Nephron progenitor cell (in vitro differentiated cells): ENCODE results near the gene STAT6.
"Not testable (repeated sequence)": the region's sequence is repeated elsewhere in the genome, so short reads cannot be mapped to it uniquely, and the experiment has no call there.

ENCODE experiments used
- DNase-seq: peaks from one replicate; pipeline ENCODE4 v3.0.0; 2021
- H3K27ac Mint-ChIP-seq: 2 replicates; pipeline ENCODE4 v1.8.0; 2021; ENCODE audit warnings: mild to moderate bottlenecking, moderate library complexity, mixed read lengths
- H3K27me3 Mint-ChIP-seq: 2 replicates; pipeline ENCODE4 v1.8.0; 2021; ENCODE audit warnings: mild to moderate bottlenecking, low read depth, mixed read lengths; ENCODE audit not compliant: poor library complexity
- H3K36me3 Mint-ChIP-seq: 2 replicates; pipeline ENCODE4 v1.8.0; 2021; ENCODE audit warnings: low read depth, mixed read lengths
- H3K4me1 Mint-ChIP-seq: 2 replicates; pipeline ENCODE4 v1.8.0; 2021; ENCODE audit warnings: mixed read lengths
- H3K4me3 Mint-ChIP-seq: 2 replicates; pipeline ENCODE4 v1.8.0; 2021; ENCODE audit warnings: mild to moderate bottlenecking, moderate library complexity, mixed read lengths
- H3K9me3 Mint-ChIP-seq: 2 replicates; pipeline ENCODE4 v1.8.0; 2021; ENCODE audit warnings: mild to moderate bottlenecking, moderate library complexity, mixed read lengths
- CTCF ChIP-seq: fragments of 200-600 bp; sonication (generic); IDR thresholded peaks from 2 replicates; pipeline ENCODE4 v1.5.0; 2021; ENCODE audit warnings: antibody characterized with exemption

STAT6 gene

GRCh38 chr12:57126561-57126960 is 15.4 kb upstream of the STAT6 start:
- Mint-ChIP-seq H3K27me3 (peaks cover 33% of the 10 kb centered on the region), H3K4me1 (peaks cover 36% of the 10 kb centered on the region), H3K36me3 (no peaks in the 10 kb centered on the region), H3K9me3 (peaks cover 5% of the 10 kb centered on the region), H3K27ac (no peak overlapping the region), H3K4me3 (peak overlapping the region; percentile 90)
- no peak for TF ChIP-seq CTCF
- DNase-seq: no peak

- Mint-ChIP-seq H3K27ac (no peak overlapping the region), H3K36me3 (no peaks in the 10 kb centered on the region), H3K27me3 (peaks cover 33% of the 10 kb centered on the region), H3K4me1 (peaks cover 31% of the 10 kb centered on the region), H3K4me3 (peak overlapping the region; percentile 90), H3K9me3 (peaks cover 5% of the 10 kb centered on the region)
- no peak for TF ChIP-seq CTCF
- no peak for DNase-seq
These were observed 14.9 kb upstream of the STAT6 start for GRCh38 chr12:57126061-57126460.

- H3K27ac Mint-ChIP-seq: no peak overlapping the region
- DNase-seq: peak; percentile 81
- H3K27me3 Mint-ChIP-seq: peaks cover 26% of the 10 kb centered on the region
- H3K4me1 Mint-ChIP-seq: peaks cover 15% of the 10 kb centered on the region
- no peak overlapping the region for H3K4me3 Mint-ChIP-seq
- TF ChIP-seq CTCF: peak; percentile 96
- peaks cover 5% of the 10 kb centered on the region for H3K9me3 Mint-ChIP-seq
- no peaks in the 10 kb centered on the region for H3K36me3 Mint-ChIP-seq
These were observed 13.2 kb upstream of the STAT6 start for GRCh38 chr12:57124261-57124877.

- Mint-ChIP-seq H3K36me3 (no peaks in the 10 kb centered on the region), H3K27ac (no peak overlapping the region), H3K4me3 (no peak overlapping the region), H3K4me1 (peaks cover 15% of the 10 kb centered on the region), H3K27me3 (peaks cover 26% of the 10 kb centered on the region), H3K9me3 (peaks cover 5% of the 10 kb centered on the region)
- no peak for TF ChIP-seq CTCF
- DNase-seq: no peak
These were observed 12.7 kb upstream of the STAT6 start for GRCh38 chr12:57123813-57124212.

- Mint-ChIP-seq H3K4me1 (peaks cover 15% of the 10 kb centered on the region), H3K27me3 (peaks cover 26% of the 10 kb centered on the region)
- H3K36me3 Mint-ChIP-seq, DNase-seq, H3K4me3 Mint-ChIP-seq, H3K27ac Mint-ChIP-seq, H3K9me3 Mint-ChIP-seq: not testable (repeated sequence)
These were observed 9.6 kb upstream of the STAT6 start for GRCh38 chr12:57120718-57121117.

GRCh38 chr12:57119294-57120085 is 8.3 kb upstream of the STAT6 start:
- Mint-ChIP-seq H3K36me3 (no peaks in the 10 kb centered on the region), H3K27me3 (peaks cover 19% of the 10 kb centered on the region), H3K27ac (no peak overlapping the region), H3K4me1 (peaks cover 16% of the 10 kb centered on the region), H3K9me3 (peaks cover 5% of the 10 kb centered on the region), H3K4me3 (no peak overlapping the region)
- no peak for DNase-seq
- no peak for TF ChIP-seq CTCF
